Measurements from ENCODE around the gene RPS10.
A peak's percentile ranks its signal among the peaks of the same experiment; 100 is the strongest.

Gene RPS10

GRCh38 chr6:34463299-34463698 is 37.4 kb upstream of the RPS10 start:
- Histone ChIP-seq H2BK5ac (ENCODE audit: low read length) (no peak overlapping the region), H3K9ac (ENCODE audit: low read length) (no peak overlapping the region), H3K79me1 (ENCODE audit: low read length) (no peaks in the 10 kb centered on the region), H3K23ac (ENCODE audit: low read length) (no peak overlapping the region), H3K4me1 (ENCODE audit: control insufficient read depth, low read depth, low read length) (no peaks in the 10 kb centered on the region), H3K18ac (ENCODE audit: low read length) (no peak overlapping the region), H3K79me2 (ENCODE audit: control insufficient read depth, insufficient read depth, low read length) (no peaks in the 10 kb centered on the region), H3K56ac (ENCODE audit: low read length) (no peak overlapping the region), H3K4me3 (ENCODE audit: low read length) (no peak overlapping the region), H3K4ac (ENCODE audit: low read depth, low read length) (no peak overlapping the region), H2BK15ac (replicated peaks; ENCODE audit: low read depth) (no peak overlapping the region), H4K8ac (ENCODE audit: low read depth, low read length) (no peak overlapping the region), H3K4me2 (ENCODE audit: low read length) (no peak overlapping the region), H3K36me3 (ENCODE audit: control insufficient read depth, insufficient read depth, low read length) (no peaks in the 10 kb centered on the region), H4K5ac (ENCODE audit: low read length) (no peak overlapping the region), H3K27me3 (ENCODE audit: insufficient read depth, low read length, poor library complexity) (no peaks in the 10 kb centered on the region), H2AK5ac (ENCODE audit: low read length) (no peak overlapping the region), H2BK120ac (ENCODE audit: low read depth, low read length) (no peak overlapping the region), H3K27ac (ENCODE audit: low read depth, low read length) (no peak overlapping the region)
- no peak for DNase-seq
- no CpG with 5 or more reads among the region's 2 CpGs for WGBS (ENCODE audit: extremely low coverage, insufficient coverage, low lambda C conversion rate)

- Histone ChIP-seq H2BK120ac (ENCODE audit: low read depth, low read length) (no peak overlapping the region), H3K4me3 (ENCODE audit: low read length) (no peak overlapping the region), H3K56ac (ENCODE audit: low read length) (peak overlapping the region; percentile 45), H4K8ac (ENCODE audit: low read depth, low read length) (no peak overlapping the region), H4K5ac (ENCODE audit: low read length) (no peak overlapping the region), H3K18ac (ENCODE audit: low read length) (no peak overlapping the region), H2BK15ac (replicated peaks; ENCODE audit: low read depth) (no peak overlapping the region), H3K4ac (ENCODE audit: low read depth, low read length) (no peak overlapping the region), H3K27me3 (ENCODE audit: insufficient read depth, low read length, poor library complexity) (no peaks in the 10 kb centered on the region), H3K4me2 (ENCODE audit: low read length) (peak overlapping the region; percentile 1), H3K79me2 (ENCODE audit: control insufficient read depth, insufficient read depth, low read length) (no peaks in the 10 kb centered on the region), H3K27ac (ENCODE audit: low read depth, low read length) (no peak overlapping the region), H3K36me3 (ENCODE audit: control insufficient read depth, insufficient read depth, low read length) (no peaks in the 10 kb centered on the region), H2BK5ac (ENCODE audit: low read length) (no peak overlapping the region), H3K4me1 (ENCODE audit: control insufficient read depth, low read depth, low read length) (no peaks in the 10 kb centered on the region), H2AK5ac (ENCODE audit: low read length) (no peak overlapping the region), H3K9ac (ENCODE audit: low read length) (no peak overlapping the region), H3K23ac (ENCODE audit: low read length) (no peak overlapping the region), H3K79me1 (ENCODE audit: low read length) (no peaks in the 10 kb centered on the region)
- peak; percentile 77 for DNase-seq
- no CpG with 5 or more reads among the region's 6 CpGs for WGBS (ENCODE audit: extremely low coverage, insufficient coverage, low lambda C conversion rate)
Measured at GRCh38 chr6:34462551-34462971, 36.7 kb upstream of the RPS10 start.

GRCh38 chr6:34462010-34462409 is 36.1 kb upstream of the RPS10 start:
- H3K18ac ChIP-seq (ENCODE audit: low read length), result no peak overlapping the region
- H3K4me1 ChIP-seq (ENCODE audit: control insufficient read depth, low read depth, low read length), result no peaks in the 10 kb centered on the region
- H2AK5ac ChIP-seq (ENCODE audit: low read length), result no peak overlapping the region
- no CpG with 5 or more reads among the region's 6 CpGs for WGBS (ENCODE audit: extremely low coverage, insufficient coverage, low lambda C conversion rate)
- no peaks in the 10 kb centered on the region for H3K79me2 ChIP-seq (ENCODE audit: control insufficient read depth, insufficient read depth, low read length)
- H3K79me1 ChIP-seq (ENCODE audit: low read length), result no peaks in the 10 kb centered on the region
- H2BK15ac ChIP-seq (replicated peaks; ENCODE audit: low read depth), result no peak overlapping the region
- no peak overlapping the region for H3K9ac ChIP-seq (ENCODE audit: low read length)
- no peak for DNase-seq
- no peaks in the 10 kb centered on the region for H3K36me3 ChIP-seq (ENCODE audit: control insufficient read depth, insufficient read depth, low read length)
- H2BK5ac ChIP-seq (ENCODE audit: low read length), result no peak overlapping the region
- H3K4me2 ChIP-seq (ENCODE audit: low read length), result no peak overlapping the region
- no peak overlapping the region for H3K23ac ChIP-seq (ENCODE audit: low read length)
- H2BK120ac ChIP-seq (ENCODE audit: low read depth, low read length), result no peak overlapping the region
- no peak overlapping the region for H3K4ac ChIP-seq (ENCODE audit: low read depth, low read length)
- no peak overlapping the region for H4K8ac ChIP-seq (ENCODE audit: low read depth, low read length)
- no peak overlapping the region for H3K4me3 ChIP-seq (ENCODE audit: low read length)
- H3K56ac ChIP-seq (ENCODE audit: low read length), result no peak overlapping the region
- H4K5ac ChIP-seq (ENCODE audit: low read length), result no peak overlapping the region
- no peak overlapping the region for H3K27ac ChIP-seq (ENCODE audit: low read depth, low read length)
- no peaks in the 10 kb centered on the region for H3K27me3 ChIP-seq (ENCODE audit: insufficient read depth, low read length, poor library complexity)

GRCh38 chr6:34460796-34461507 is 35.1 kb upstream of the RPS10 start:
- no peak overlapping the region for H3K18ac ChIP-seq (ENCODE audit: low read length)
- H3K27ac ChIP-seq (ENCODE audit: low read depth, low read length), result no peak overlapping the region
- H2AK5ac ChIP-seq (ENCODE audit: low read length), result no peak overlapping the region
- WGBS (ENCODE audit: extremely low coverage, insufficient coverage, low lambda C conversion rate), result no CpG with 5 or more reads among the region's 5 CpGs
- no peak overlapping the region for H3K4ac ChIP-seq (ENCODE audit: low read depth, low read length)
- no peak overlapping the region for H3K9ac ChIP-seq (ENCODE audit: low read length)
- H4K8ac ChIP-seq (ENCODE audit: low read depth, low read length), result no peak overlapping the region
- no peaks in the 10 kb centered on the region for H3K79me2 ChIP-seq (ENCODE audit: control insufficient read depth, insufficient read depth, low read length)
- no peak overlapping the region for H3K56ac ChIP-seq (ENCODE audit: low read length)
- no peaks in the 10 kb centered on the region for H3K4me1 ChIP-seq (ENCODE audit: control insufficient read depth, low read depth, low read length)
- H3K4me2 ChIP-seq (ENCODE audit: low read length), result no peak overlapping the region
- H4K5ac ChIP-seq (ENCODE audit: low read length), result no peak overlapping the region
- peak; percentile 75 for DNase-seq
- H3K27me3 ChIP-seq (ENCODE audit: insufficient read depth, low read length, poor library complexity), result no peaks in the 10 kb centered on the region
- H3K4me3 ChIP-seq (ENCODE audit: low read length), result no peak overlapping the region
- H3K79me1 ChIP-seq (ENCODE audit: low read length), result no peaks in the 10 kb centered on the region
- no peak overlapping the region for H2BK5ac ChIP-seq (ENCODE audit: low read length)
- no peak overlapping the region for H2BK120ac ChIP-seq (ENCODE audit: low read depth, low read length)
- no peak overlapping the region for H3K23ac ChIP-seq (ENCODE audit: low read length)
- H2BK15ac ChIP-seq (replicated peaks; ENCODE audit: low read depth), result no peak overlapping the region
- H3K36me3 ChIP-seq (ENCODE audit: control insufficient read depth, insufficient read depth, low read length), result no peaks in the 10 kb centered on the region

GRCh38 chr6:34459899-34460593 is 34.2 kb upstream of the RPS10 start:
- Histone ChIP-seq H3K79me1 (ENCODE audit: low read length) (no peaks in the 10 kb centered on the region), H3K18ac (ENCODE audit: low read length) (no peak overlapping the region), H3K4me3 (ENCODE audit: low read length) (no peak overlapping the region), H3K9ac (ENCODE audit: low read length) (no peak overlapping the region), H2BK15ac (replicated peaks; ENCODE audit: low read depth) (no peak overlapping the region), H3K4me2 (ENCODE audit: low read length) (no peak overlapping the region), H3K36me3 (ENCODE audit: control insufficient read depth, insufficient read depth, low read length) (no peaks in the 10 kb centered on the region), H3K4me1 (ENCODE audit: control insufficient read depth, low read depth, low read length) (no peaks in the 10 kb centered on the region), H3K4ac (ENCODE audit: low read depth, low read length) (no peak overlapping the region), H2AK5ac (ENCODE audit: low read length) (no peak overlapping the region), H2BK5ac (ENCODE audit: low read length) (no peak overlapping the region), H3K27me3 (ENCODE audit: insufficient read depth, low read length, poor library complexity) (no peaks in the 10 kb centered on the region), H3K27ac (ENCODE audit: low read depth, low read length) (no peak overlapping the region), H3K23ac (ENCODE audit: low read length) (no peak overlapping the region), H4K8ac (ENCODE audit: low read depth, low read length) (no peak overlapping the region), H3K79me2 (ENCODE audit: control insufficient read depth, insufficient read depth, low read length) (no peaks in the 10 kb centered on the region), H2BK120ac (ENCODE audit: low read depth, low read length) (no peak overlapping the region), H4K5ac (ENCODE audit: low read length) (no peak overlapping the region), H3K56ac (ENCODE audit: low read length) (no peak overlapping the region)
- no CpG with 5 or more reads among the region's 6 CpGs for WGBS (ENCODE audit: extremely low coverage, insufficient coverage, low lambda C conversion rate)
- DNase-seq, result peak; percentile 73
